Measurements from ENCODE around the gene C1QTNF4.
A peak's percentile ranks its signal among the peaks of the same experiment; 100 is the strongest.

Gene C1QTNF4

GRCh38 chr11:47593492-47593933 lies 698 bp downstream of the C1QTNF4 start:
- no peak for DNase-seq (ENCODE audit: low read depth in 2 of 2, low spot score in 1 of 2)

- DNase-seq (ENCODE audit: low read depth in 2 of 2, low spot score in 1 of 2), result no peak
Measured at GRCh38 chr11:47592970-47593369, 1.2 kb downstream of the C1QTNF4 start.

GRCh38 chr11:47592251-47592650 lies 2.0 kb downstream of the C1QTNF4 start:
- no peak for DNase-seq (ENCODE audit: low read depth in 2 of 2, low spot score in 1 of 2)

GRCh38 chr11:47591764-47592163 lies 2.4 kb downstream of the C1QTNF4 start:
- DNase-seq (ENCODE audit: low read depth in 2 of 2, low spot score in 1 of 2), result no peak

- no peak for DNase-seq (ENCODE audit: low read depth in 2 of 2, low spot score in 1 of 2)
Measured at GRCh38 chr11:47589977-47590861, 4.0 kb downstream of the C1QTNF4 start.

GRCh38 chr11:47589584-47589976 lies 4.6 kb downstream of the C1QTNF4 start:
- no peak for DNase-seq (ENCODE audit: low read depth in 2 of 2, low spot score in 1 of 2)

GRCh38 chr11:47589118-47589517 lies 5.1 kb downstream of the C1QTNF4 start:
- DNase-seq (ENCODE audit: low read depth in 2 of 2, low spot score in 1 of 2), result no peak

- no peak for DNase-seq (ENCODE audit: low read depth in 2 of 2, low spot score in 1 of 2)
Measured at GRCh38 chr11:47587723-47588326, 6.4 kb downstream of the C1QTNF4 start.

- DNase-seq (ENCODE audit: low read depth in 2 of 2, low spot score in 1 of 2), result no peak
Measured at GRCh38 chr11:47587039-47587716, 7.0 kb downstream of the C1QTNF4 start.

- no peak for DNase-seq (ENCODE audit: low read depth in 2 of 2, low spot score in 1 of 2)
Measured at GRCh38 chr11:47586098-47586855, 7.9 kb downstream of the C1QTNF4 start, which contains the start of gene FAM180B. TSS of gene FAM180B (plus strand) at chr11:47586678. CDS start at chr11:47586769, 91 bp downstream.

GRCh38 chr11:47583844-47584243 lies 10.4 kb downstream of the C1QTNF4 start:
- no peak for DNase-seq (ENCODE audit: low read depth in 2 of 2, low spot score in 1 of 2)

GRCh38 chr11:47578524-47579494 lies 15.4 kb downstream of the C1QTNF4 start, which contains the start of the genes KBTBD4 and NDUFS3:
TSS of gene KBTBD4 (minus strand) at chr11:47578970. CDS start at chr11:47578951, 19 bp downstream.
TSS of gene NDUFS3 (plus strand) at chr11:47579074. CDS start at chr11:47579092, 18 bp downstream.
- DNase-seq (ENCODE audit: low read depth in 2 of 2, low spot score in 1 of 2), result peak; percentile 67 to 77

GRCh38 chr11:47577460-47578041 lies 16.7 kb downstream of the C1QTNF4 start:
- DNase-seq (ENCODE audit: low read depth in 2 of 2, low spot score in 1 of 2), result no peak

GRCh38 chr11:47573321-47573720 lies 20.9 kb downstream of the C1QTNF4 start:
- no peak for DNase-seq (ENCODE audit: low read depth in 2 of 2, low spot score in 1 of 2)

- no peak for DNase-seq (ENCODE audit: low read depth in 2 of 2, low spot score in 1 of 2)
Measured at GRCh38 chr11:47572715-47573255, 21.4 kb downstream of the C1QTNF4 start.

GRCh38 chr11:47571895-47572294 lies 22.3 kb downstream of the C1QTNF4 start:
- no peak for DNase-seq (ENCODE audit: low read depth in 2 of 2, low spot score in 1 of 2)

- no peak for DNase-seq (ENCODE audit: low read depth in 2 of 2, low spot score in 1 of 2)
Measured at GRCh38 chr11:47571357-47571729, 22.9 kb downstream of the C1QTNF4 start.

GRCh38 chr11:47570651-47571356 lies 23.4 kb downstream of the C1QTNF4 start:
- DNase-seq (ENCODE audit: low read depth in 2 of 2, low spot score in 1 of 2), result no peak
